ENCODE data around the gene APC2.
A peak's percentile ranks its signal among the peaks of the same experiment; 100 is the strongest.

Gene APC2

DNA sequence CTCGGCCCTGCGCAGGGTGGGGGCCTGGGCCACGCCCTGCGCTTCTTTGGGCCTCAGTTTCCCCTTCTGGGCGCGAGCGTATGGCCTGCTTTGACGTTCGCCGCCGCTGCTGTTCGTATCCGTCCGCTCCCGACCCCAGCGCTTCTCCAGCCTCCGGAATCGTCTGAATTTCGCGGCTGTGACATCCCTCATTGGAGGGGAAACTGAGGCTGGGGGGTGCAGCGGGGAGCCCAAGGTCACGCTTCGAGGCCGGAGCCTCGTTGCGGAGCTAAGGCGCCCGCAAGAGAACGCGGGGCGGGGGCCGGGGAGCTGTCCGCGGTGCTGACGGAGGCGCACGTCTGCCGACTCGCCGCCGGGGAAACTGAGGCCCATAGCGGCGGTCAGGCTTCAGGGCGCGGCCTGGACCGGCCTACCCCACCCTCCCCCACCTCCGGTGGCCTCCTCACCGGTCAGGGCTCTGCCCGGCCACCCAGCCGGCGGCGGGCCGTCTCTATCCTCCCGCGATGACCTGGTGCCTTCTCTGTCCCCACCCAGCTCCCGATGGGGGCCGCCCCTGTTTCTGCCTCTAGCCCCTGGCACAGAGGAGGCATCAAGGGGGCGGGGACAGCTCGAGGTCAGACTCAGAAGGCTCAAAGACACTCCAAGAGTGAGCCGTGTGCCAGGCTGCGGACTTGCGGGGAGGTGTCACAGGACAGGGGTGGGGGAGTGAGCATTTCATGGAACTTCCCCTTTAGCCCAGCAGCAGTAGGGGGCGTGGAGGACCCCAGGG lies 3.0 kb upstream of the APC2 start:
- peak in 9 of 51 donors; percentile 16 to 52 (median 37) for DNase-seq

DNA sequence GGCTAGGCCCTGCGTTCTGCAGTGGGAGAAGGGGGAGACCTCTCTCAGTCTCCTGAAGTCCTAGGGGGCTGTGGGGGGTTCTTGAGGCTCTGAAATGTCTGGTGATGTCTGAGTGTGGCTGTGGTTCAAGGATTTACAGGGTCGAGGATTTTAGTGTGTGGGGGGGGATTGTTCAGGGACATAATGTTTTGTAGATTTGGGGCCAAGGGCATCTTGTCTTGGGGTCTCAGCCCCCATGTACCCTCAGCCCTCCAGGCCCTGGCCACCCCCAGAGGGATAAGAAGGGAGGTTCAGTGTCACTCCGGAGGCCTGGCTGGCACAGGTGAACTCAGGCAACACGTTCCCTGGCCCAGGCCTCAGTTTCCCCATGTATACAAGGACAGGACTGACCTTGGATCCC lies 2.4 kb upstream of the APC2 start:
- no peak for DNase-seq

GRCh38 chr19:1447944-1448343 lies 2.0 kb upstream of the APC2 start:
- no peak for DNase-seq

- peak in 40 of 51 donors; percentile 22 to 84 (median 59) for DNase-seq
These were observed 1.1 kb downstream of the APC2 start for GRCh38 chr19:1450735-1451731.

- peak in 48 of 51 donors; percentile 26 to 90 (median 78) for DNase-seq
These were observed 2.2 kb downstream of the APC2 start for GRCh38 chr19:1451916-1452801.

GRCh38 chr19:1452802-1453524 lies 3.0 kb downstream of the APC2 start:
- DNase-seq = peak in 2 of 51 donors; percentile 49 to 55

DNA sequence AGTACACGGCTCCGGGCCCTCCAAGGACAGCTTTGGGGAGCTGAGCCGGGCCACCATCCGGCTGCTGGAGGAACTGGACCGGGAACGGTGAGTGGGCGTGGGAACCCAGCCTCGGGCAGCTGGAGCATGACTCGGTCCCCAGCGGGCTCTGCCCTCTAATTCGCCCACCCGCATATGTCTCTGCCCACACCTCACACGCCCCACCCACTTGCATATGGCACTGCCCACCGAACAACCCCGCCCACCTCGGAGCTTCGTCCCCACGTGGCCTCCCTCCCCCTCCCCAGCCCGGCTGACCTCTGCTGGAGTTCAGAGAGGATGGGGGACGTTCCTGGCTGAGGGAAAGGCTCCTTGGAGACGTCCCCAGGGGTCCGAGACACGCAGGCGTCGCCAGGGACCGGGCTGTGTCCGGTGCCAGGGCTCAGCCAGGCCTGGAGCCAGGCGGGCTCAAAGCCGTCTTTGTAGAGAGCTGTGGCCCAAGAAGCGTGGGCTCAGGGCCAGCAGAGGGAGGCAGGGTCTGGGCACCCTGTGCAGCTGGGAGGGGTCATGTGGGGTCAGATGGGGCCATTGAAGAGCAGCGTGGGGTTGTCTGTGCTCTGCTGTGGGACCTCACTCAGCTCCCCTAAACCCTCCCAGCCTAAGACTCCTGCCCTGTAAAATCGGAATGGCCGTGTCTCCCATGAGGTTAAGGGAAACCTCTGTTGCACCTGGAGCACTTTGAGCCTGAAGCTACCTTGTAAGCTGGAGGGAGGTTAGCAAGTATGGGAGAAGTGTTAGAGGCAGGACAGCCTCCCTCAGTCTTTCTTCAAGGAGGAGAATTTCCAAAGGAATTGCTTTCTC lies 3.8 kb downstream of the APC2 start:
- peak; percentile 52 to 99 (median 94) for DNase-seq

GRCh38 chr19:1455002-1455335 lies 5.0 kb downstream of the APC2 start:
- DNase-seq = no peak

DNA sequence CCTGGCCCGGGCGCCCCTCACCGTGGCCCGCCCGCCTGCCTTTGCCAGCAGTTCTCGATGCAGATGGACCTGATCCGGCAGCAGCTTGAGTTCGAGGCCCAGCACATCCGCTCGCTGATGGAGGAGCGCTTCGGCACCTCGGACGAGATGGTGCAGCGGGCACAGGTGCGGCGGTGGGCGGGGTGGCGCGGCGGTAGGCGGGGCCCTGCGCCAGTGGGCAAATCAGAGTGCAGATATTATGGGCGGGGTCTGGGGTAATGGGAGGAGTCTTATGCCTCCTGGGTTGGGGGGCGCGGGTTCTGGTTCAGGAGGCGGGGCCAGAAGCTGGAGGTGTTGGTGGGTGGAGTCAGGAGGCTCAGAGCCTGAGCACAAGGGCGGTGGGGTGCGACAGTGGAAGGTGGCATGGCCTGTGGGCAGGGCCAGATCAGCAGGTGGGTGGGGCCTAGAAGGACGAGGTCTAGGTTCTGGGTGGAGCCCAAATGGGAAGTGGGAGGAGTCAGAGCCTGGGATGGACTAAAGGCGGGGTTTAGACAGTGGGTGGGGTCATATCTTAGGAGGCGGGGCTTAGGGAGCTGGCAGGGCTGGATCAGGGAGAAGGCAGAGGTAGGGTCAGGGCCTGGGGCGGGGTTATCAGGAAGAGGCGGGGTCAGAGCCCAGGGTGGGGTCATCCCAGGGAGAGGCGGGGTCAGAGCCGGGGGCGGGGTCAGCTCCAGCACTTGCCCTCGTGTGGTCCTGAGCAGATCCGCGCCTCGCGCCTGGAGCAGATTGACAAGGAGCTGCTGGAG lies 5.6 kb downstream of the APC2 start:
- DNase-seq = peak in 17 of 51 donors; percentile 12 to 58 (median 42)

GRCh38 chr19:1456121-1456900 lies 6.4 kb downstream of the APC2 start:
- DNase-seq = no peak

GRCh38 chr19:1457031-1457739 lies 7.3 kb downstream of the APC2 start:
- no peak for DNase-seq

- no peak for DNase-seq
These were observed 8.0 kb downstream of the APC2 start for GRCh38 chr19:1457892-1458291.

- no peak for DNase-seq
These were observed 9.6 kb downstream of the APC2 start for GRCh38 chr19:1459479-1459878.

GRCh38 chr19:1460033-1460995 lies 10.4 kb downstream of the APC2 start:
- no peak for DNase-seq

DNA sequence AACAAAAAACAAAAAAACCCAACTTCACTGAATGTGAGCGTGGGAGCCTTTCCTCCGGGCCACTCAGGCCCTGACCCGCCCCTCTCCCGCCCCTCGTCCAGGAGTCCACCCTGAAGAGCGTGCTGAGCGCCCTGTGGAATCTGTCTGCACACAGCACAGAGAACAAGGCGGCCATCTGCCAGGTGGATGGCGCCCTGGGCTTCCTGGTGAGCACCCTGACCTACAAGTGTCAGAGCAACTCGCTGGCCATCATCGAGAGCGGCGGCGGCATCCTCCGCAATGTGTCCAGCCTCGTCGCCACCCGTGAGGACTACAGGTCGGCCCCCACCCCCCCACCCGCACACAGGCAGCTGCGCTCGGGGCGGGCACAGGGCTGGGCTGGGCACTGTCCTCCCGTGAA lies 11.9 kb downstream of the APC2 start:
- no peak for DNase-seq

All from hypothalamus (tissue), 51 donors.